ENCODE results near the gene CAPZA3.
"Not testable (repeated sequence)": the region's sequence is repeated elsewhere in the genome, so short reads cannot be mapped to it uniquely, and the experiment has no call there.

CAPZA3 gene

GRCh38 chr12:18737819-18738218 lies at the start of gene CAPZA3, which contains the start of gene PLCZ1:
Gene CAPZA3, plus strand, starts transcription at chr12:18738119. Its CDS starts 150 bp downstream, at chr12:18738269.
Gene PLCZ1, minus strand, starts transcription at chr12:18738012. Its CDS starts 641 bp downstream, at chr12:18737371.
- DNase-seq (ENCODE audit: low spot score): no peak

- no peak for DNase-seq (ENCODE audit: low spot score)
These were observed 48.1 kb upstream of the CAPZA3 start for GRCh38 chr12:18689771-18690170.

DNA sequence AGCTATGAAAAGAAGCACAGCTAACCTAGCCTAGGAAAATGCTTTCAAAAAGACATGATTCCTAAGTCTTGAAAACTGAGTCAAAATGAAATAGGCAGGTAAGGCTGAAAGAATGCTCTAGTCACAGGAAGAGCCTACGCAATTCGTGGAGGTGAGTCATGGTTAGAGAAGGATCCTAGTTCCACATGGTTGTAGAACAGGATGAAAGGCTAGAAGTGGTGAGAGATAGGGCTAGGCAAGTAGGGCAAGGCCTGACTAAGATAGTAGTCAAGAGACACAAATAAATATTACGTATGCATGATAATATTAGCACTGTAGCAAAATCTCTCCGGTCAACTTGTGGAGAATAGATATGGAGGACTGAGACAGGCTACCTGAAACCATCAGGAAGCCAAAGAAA lies 47.3 kb upstream of the CAPZA3 start:
- no peak for DNase-seq (ENCODE audit: low spot score)

GRCh38 chr12:18693986-18694385 lies 43.9 kb upstream of the CAPZA3 start:
- DNase-seq (ENCODE audit: low spot score): not testable (repeated sequence)

GRCh38 chr12:18696971-18697602 lies 40.8 kb upstream of the CAPZA3 start:
- no peak for DNase-seq (ENCODE audit: low spot score)

GRCh38 chr12:18700271-18700670 lies 37.6 kb upstream of the CAPZA3 start:
- no peak for DNase-seq (ENCODE audit: low spot score)

GRCh38 chr12:18703321-18703720 lies 34.6 kb upstream of the CAPZA3 start:
- no peak for DNase-seq (ENCODE audit: low spot score)

DNA sequence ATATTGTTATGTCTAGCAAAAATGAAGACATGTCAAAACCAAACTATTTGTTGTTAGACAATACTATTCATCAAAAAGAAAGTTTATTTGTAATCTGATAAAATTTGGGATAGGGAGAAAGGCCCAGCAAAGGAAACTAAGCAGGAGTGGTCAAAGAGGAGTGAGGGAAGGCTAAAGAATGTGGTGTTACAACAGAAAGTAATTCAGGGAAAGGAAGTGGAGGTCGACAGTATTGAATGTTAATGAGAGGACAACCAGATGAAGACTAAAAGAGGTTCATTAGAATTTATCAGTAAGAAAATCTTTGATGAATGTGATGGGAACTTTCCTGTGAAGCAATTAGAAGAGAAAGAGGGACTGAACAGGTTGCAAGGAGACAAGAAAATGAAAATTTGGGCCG lies 34.0 kb upstream of the CAPZA3 start:
- DNase-seq (ENCODE audit: low spot score): no peak

DNA sequence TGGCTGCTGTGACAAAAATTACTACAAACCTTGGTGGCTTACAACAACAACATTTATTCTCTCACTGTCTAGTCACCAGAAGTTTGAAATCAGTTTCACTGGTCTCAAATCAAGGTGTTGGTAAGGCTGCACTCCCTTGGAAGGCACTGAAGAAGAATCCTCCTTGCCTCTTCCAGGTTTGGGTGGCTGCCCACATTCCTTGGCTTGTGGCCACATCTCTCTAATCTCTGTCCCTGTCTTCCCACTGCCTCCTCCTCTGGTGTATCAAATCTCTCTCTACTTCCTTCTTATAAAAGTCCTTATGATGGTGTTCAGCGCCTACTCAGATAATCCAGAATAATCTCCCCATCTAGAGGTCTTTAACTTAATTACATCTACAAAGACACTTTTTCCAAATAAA lies 31.1 kb upstream of the CAPZA3 start:
- DNase-seq (ENCODE audit: low spot score): no peak

DNA sequence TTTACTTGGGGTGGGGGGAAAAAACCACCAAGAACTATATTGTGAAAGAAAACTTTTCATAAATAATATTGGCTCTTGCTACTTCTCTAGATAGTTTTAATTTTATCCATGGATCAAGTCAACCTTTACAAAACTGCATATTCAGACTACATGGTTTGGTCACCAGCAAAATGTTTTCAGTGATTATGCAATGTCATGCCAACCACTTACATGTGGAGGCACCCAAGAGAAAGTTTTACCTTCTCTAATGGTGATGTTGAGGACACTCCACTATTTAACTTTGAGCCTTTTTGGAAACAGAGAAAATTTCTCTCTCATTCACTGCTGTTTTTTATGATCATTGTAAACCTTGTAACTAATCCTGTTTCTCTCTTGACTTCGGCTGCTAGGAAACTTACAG lies 21.7 kb upstream of the CAPZA3 start:
- DNase-seq (ENCODE audit: low spot score): no peak

DNA sequence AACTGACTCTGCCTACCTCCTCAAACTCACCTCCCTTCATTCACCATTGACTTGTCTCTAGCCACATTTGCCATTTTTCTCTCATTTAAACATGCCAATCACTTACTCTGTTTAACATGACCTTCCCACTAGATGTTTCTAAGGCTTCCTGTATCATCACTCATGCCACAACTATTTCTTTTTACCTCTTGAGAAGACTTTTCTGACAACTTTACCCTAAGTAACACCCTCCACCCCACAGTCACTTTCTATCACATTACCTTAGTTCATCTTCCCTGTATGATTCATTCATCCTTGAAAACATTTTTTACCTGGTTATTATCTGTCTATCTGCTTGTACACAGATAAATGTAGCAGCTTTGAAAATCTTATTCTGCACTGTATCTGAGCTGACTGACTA lies 19.5 kb upstream of the CAPZA3 start:
- no peak for DNase-seq (ENCODE audit: low spot score)

DNA sequence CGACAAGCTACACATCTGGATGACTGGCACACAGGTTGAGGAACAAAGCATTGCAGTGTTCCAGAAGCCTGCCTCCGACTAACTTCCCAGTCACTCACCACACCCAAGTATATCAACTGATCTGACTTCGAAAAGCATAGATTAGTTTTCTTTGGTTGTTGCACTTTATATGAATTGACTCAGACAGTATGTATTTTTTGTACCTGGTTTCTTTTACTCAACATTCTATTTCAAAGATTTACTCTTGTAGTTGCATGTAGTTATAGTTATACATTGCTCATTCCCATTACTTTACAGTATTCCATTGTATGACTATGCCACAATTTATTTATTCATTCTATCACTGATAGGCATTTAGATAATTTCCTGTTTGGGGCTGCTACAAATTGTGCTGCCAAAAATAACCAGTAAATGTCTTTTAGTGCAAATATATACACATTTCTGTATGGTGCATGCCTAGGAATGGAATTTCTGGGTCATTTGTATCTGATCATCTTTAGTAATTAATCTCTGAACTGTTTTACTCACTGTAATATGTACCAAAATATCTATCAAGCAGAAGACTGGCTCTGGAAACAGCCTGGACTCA lies 17.9 kb upstream of the CAPZA3 start:
- DNase-seq (ENCODE audit: low spot score): no peak

DNA sequence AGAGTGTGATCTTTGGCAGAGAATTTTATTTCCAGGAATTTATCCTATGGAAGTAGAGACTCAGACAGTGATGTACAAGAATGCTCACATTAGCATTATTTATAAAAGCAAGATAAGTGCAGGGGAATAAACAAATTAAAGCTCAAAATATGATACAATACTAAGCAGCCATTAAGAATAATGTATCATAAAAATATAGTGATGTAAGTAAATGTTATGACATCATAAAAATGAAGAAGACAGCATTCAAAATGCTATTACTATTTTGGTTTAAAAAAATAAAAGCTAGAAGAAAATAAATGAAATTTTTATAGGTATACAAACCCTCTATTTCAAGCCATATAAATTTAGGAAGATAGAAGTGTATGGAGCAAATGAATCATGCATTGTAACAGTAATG lies 17.2 kb upstream of the CAPZA3 start:
- no peak for DNase-seq (ENCODE audit: low spot score)

DNA sequence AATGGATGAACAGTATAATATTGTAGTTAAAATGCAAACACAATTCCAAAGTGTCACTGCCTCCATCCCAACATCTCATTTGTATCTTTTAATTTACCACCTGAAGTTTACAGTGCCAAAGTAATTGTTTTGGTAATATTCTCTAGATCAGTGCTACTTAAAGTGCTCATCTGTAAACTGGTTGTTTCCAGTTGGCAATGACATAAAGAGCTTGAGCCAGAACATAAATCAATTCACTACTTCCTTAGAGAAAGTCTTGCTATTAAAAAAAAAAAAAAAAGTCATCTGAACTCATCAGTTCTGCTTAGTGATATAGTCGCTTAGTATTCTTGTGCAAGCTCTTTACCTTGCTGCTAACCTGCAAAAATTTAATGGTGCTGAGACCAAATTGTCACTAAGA lies 16.5 kb upstream of the CAPZA3 start:
- no peak for DNase-seq (ENCODE audit: low spot score)

GRCh38 chr12:18723752-18724151 lies 14.2 kb upstream of the CAPZA3 start:
- no peak for DNase-seq (ENCODE audit: low spot score)

DNA sequence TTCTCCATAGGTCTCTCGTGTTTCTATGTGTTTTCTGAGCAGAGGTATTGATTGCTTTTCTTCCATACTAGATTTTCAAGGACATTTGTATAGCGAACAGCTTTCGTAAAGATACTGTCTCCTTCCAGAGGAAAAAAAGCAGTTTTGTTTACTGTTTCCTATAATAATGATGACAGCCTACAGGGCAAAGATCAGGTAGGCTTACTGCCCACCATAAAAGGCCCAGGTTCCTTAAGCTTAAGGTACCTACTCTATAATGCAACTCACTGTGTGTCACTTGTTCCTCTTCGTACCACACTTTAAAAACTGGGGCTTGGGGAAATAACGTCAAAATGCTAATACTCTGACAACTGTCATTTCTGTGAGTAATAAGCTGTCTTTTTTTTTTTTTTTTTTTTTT lies 6.8 kb upstream of the CAPZA3 start:
- DNase-seq (ENCODE audit: low spot score): no peak

DNA sequence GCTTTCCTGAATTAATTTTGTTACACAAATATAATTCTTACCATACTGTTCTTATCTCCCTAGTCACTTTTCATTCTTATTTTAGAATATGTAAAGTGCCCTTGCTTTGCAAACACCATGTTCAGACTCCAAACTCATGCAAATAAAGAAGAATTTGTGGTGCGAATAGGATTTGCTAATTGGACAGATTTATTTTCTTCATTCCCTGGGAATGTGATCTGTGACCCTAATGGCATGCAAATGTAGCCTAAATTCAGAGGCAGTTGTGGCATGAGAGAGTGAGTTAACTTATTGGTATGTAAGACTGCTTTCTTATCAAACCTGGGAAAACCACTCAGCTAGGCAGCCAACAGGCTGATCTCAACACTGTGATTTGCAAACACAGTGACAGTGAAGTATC lies 10.0 kb downstream of the CAPZA3 start:
- no peak for DNase-seq (ENCODE audit: low spot score)

DNA sequence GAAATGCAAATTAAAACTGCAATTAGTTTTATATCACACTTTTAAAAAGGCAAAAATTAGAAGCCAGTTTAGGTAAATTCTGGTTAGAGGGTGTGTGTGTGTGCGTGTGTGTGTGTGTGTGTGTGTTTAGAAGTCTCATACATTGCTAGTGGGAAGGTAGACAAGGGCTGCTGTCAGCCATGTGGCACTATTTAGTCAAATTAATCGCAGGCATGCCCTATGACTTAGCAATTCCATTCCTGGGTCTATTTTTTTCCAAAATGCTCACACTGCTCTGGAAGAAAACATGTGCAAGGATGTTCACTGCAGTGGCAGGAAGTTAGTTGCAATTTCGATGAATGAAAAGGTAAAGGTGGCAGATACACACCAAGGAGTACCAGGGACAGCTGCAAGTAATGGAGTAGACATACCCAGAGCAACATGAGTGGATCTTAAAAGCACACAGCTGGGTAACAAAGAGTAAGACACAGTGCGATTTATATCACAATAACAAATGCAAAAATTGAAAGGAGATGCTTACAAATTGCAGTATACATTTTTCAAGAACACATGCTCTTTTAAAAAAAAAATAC lies 11.6 kb downstream of the CAPZA3 start:
- no peak for DNase-seq (ENCODE audit: low spot score)

DNA sequence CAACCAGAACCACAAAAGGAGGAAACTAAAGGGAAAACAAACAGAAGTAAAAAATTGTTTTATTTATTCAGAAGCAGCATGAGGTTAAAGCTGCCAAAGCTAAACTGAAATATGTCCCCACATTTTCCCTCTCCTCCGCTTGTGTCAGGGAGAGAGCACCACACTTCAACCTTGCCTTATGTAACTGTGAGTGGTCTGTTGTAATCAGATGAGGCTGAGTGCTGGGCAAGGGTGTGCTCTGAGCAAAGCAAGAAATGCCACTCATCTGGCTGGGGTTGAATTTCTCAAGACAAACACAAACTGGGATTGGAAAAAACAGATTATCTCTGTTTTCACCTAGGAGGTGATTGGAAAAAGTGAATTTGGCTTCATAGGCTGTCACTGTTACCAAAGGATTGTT lies 12.2 kb downstream of the CAPZA3 start:
- DNase-seq (ENCODE audit: low spot score): no peak

DNA sequence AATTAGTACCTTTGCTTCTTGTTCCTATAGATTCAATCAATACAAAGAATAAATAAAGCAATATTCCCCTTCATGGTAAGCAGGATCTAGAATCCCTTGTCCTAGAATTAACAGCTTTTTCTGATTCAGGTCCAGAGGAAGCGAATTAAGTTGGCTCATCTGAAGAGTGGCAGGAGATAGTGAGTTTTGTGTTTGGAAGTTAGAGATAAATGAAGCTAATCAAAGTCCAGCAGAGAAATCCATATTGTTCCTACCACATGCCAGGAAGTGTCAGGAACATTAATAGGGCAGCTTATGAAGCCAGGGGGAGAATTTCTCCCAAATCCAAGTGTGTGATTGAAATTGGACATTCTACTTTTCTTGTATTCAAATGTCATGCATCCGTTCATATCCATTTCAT lies 13.9 kb downstream of the CAPZA3 start:
- no peak for DNase-seq (ENCODE audit: low spot score)

DNA sequence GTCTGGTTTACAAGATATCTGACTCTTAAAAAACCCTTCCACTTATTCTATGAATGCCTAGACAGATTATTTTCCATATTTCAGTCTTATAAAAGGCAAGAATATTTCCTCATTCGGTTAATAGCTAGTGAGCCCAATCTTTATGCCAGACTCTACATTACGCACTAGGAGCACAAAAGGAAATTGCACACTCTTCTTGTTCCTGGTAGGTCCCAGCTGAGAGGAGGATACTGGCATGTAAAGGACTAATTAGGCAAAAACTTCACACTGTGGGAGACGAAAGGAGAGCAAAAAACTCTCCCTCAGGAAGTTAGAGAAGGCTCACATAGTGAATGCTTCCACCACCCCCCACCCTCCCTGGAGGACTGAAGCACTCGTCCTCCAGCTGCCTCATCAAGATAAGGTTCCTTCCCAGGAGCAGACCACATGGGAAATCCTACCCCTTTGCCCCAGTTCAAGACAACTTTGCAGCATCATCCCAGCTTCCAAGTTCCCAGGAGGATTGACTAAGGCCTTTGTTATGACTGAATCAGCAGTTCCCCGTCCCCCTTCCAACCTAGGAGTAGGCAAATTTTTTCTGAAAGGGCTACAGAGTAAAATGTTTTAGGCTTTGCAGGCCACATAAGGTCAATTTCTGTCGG lies 14.5 kb downstream of the CAPZA3 start:
- no peak for DNase-seq (ENCODE audit: low spot score)

DNA sequence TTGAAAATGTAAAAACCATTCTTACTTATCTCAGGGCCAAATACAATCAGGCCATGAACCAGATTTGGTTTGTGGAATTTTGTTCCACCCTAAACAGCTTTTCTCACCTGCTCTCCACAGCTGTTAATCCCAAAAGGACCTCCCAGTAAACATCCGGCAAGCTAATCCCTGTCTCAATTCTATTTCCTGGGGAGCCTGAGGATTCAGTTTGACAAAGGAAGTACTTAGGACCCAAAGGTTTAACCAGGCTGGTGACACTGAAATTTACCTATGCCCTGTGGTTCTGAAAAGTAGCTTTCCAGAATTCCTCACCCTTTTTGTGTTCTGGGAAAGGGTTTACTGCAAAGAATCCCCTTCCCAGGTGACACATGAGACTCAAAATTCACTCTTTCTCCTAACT lies 15.0 kb downstream of the CAPZA3 start:
- no peak for DNase-seq (ENCODE audit: low spot score)

GRCh38 chr12:18753481-18754123 lies 15.7 kb downstream of the CAPZA3 start:
- no peak for DNase-seq (ENCODE audit: low spot score)

All from globus pallidus (tissue), 1 donor.